Urinary bladder (tissue), 4 donors: ENCODE measurements around the gene CLPTM1. TPM values are rescaled to one million over a fixed set of nuclear protein-coding genes. Genes with fewer than 3 reads are reported as not detected.
A peak's percentile ranks its signal among the peaks of the same experiment; 100 is the strongest.
"Not testable (repeated sequence)": the region's sequence is repeated elsewhere in the genome, so short reads cannot be mapped to it uniquely, and the experiment has no call there.

ENCODE experiments used
- DNase-seq: peaks from one replicate; pipeline ENCODE4 v3.0.0-alpha.2; 2015; ENCODE audit errors: extremely low spot score
- H3K27ac ChIP-seq: one replicate; pipeline ENCODE4 v1.5.1; 2013; ENCODE audit warnings: low read depth, mild to moderate bottlenecking, moderate library complexity
- H3K36me3 ChIP-seq: one replicate; pipeline ENCODE4 v1.6.1; 2013; ENCODE audit warnings: mild to moderate bottlenecking, moderate library complexity; ENCODE audit not compliant: insufficient read depth
- H3K4me1 ChIP-seq: one replicate; pipeline ENCODE4 v1.6.1; 2013; ENCODE audit warnings: mild to moderate bottlenecking, moderate library complexity; ENCODE audit not compliant: insufficient read depth
- H3K4me3 ChIP-seq: one replicate; pipeline ENCODE4 v1.5.1; 2013; ENCODE audit warnings: low read depth, low read length
- WGBS: extraction: QIAGEN DNeasy Blood & Tissue Kit; methylation state at CpG from one replicate; pipeline ENCODE4 v1.1.7; 2013; 5-methylcytosine and 5-hydroxymethylcytosine counted together
- polyA plus RNA-seq: library from polyadenylated mRNA; stranded (reverse); fragments of 200-250 nt; gene quantifications from one replicate; pipeline ENCODE4 v1.2.3, GENCODE V29; 2013
- total RNA-seq: library from RNA; depleted of rRNA; stranded (reverse); fragments of >200 nt; gene quantifications from one replicate; pipeline ENCODE4 v1.2.3, GENCODE V29; 2014
- donor health status: healthy with polysubstance abuse.
- donor health status: healthy.

CLPTM1 gene
- total and polyA plus RNA-seq, 2 donors = 27.3 to 104 TPM

DNA sequence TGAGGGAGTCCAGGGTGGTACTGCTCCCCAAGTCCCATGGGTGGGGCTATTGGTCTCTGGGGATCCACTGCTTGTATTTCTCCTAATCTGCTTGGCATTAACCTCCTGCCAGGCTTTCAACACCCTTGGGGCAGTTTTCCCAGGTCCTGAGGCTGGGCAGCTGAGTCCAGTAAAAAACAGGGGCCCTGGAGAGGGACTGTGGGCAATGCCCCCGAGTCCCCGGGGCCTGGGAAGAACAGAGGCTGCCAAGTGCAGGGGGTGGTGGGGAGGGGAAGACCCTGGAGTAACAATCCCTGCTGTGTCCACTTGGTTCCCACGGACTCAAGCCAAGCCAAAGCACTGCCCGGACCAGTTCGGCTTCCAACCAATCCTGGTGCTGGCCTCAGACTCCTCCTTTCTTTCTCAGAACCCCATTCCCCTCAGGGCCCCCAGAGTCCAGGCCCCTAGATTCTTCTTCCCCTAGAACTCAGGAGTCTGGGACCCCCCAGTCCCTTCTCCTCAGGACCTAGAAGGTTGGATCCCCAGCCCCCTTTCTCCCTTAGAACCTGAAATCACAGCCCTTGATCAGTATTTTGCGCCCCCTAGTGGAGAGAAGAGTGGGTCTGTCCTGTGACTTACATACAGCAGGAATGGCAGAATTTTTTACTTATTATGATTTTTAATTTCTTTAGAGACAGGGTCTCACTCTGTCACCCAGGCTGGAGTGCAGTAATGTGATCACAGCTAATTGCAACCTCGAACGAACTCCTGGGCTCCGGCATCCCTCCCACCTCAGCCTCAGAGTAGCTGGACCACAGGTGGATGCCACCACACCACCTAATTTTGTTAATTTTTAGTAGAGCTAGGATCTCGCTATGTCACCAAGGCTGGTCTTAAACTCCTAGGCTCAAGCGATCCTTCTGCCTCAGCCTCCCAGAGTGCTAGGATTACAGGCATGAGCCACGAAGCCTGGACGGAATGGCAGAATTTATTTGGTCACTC, 3.7 kb upstream of the CLPTM1 start:
- Histone ChIP-seq H3K36me3 (no peaks in the 10 kb centered on the region), H3K4me1 (no peaks in the 10 kb centered on the region), H3K4me3 (no peak overlapping the region), H3K27ac (no peak overlapping the region)
- WGBS = 42% methylated on average over 13 of the region's 13 CpGs
- peak; percentile 60 for DNase-seq

GRCh38 chr19:44954278-44954648, 917 bp upstream of the CLPTM1 start:
- Histone ChIP-seq H3K4me3 (peak overlapping the region; percentile 91), H3K36me3 (no peaks in the 10 kb centered on the region), H3K27ac (peak overlapping the region; percentile 72), H3K4me1 (no peaks in the 10 kb centered on the region)
- DNase-seq = no peak
- WGBS = 29% methylated on average over 13 of the region's 13 CpGs

- no peaks in the 10 kb centered on the region for H3K4me1 ChIP-seq
- H3K36me3 ChIP-seq = no peaks in the 10 kb centered on the region
- DNase-seq = no peak
- H3K4me3 ChIP-seq = peak overlapping the region; percentile 91
- peak overlapping the region; percentile 65 for H3K27ac ChIP-seq
- WGBS = 2% methylated on average over 40 of the region's 40 CpGs
These were observed 592 bp downstream of the CLPTM1 start for GRCh38 chr19:44955505-44956439.

DNA sequence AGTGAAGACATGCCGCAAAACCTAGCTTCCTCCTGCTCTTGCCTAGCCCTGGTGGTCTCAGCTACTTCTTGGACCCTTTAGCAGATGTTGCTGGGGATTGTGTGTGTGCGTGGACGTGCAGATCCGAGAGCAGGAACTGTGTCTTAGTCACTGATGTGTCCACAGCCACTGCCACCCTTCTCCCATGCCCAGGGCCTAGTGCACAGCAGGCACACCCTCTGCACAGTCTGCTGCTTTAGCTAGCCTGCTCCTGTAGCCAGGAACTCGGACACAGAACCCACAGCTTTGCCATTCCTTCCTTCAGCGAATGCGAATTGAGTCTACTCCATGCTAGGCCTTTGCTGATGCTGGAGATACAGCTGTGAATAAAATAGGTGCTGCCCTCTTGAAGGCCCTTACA, 2.3 kb downstream of the CLPTM1 start:
- DNase-seq = no peak
- H3K27ac ChIP-seq = no peak overlapping the region
- H3K4me3 ChIP-seq = no peak overlapping the region
- no peaks in the 10 kb centered on the region for H3K36me3 ChIP-seq
- 80% methylated on average over 7 of the region's 7 CpGs for WGBS
- H3K4me1 ChIP-seq = no peaks in the 10 kb centered on the region

DNA sequence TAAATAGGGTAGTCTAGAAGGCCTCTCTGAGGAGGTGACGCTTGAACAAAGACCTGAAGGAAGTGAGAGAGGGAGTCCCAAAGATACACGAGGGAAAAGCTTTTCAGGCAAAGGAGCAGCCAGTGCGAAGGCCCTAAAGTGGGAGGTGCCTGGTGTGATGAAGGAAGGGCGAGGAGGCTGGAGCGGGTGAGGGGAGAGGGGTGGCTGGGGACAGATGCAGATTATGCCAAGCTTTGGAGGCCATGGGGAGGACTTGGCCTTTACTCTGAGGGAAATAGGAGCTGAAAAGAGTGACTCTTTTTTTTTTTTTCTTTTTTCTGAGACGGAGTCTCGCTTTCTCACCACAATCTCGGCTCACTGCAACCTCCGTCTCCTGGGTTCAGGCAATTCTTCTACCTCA, 2.9 kb downstream of the CLPTM1 start:
- H3K4me3 ChIP-seq = no peak overlapping the region
- H3K36me3 ChIP-seq = no peaks in the 10 kb centered on the region
- no peak overlapping the region for H3K27ac ChIP-seq
- WGBS = 78% methylated on average over 9 of the region's 9 CpGs
- no peaks in the 10 kb centered on the region for H3K4me1 ChIP-seq
- no peak for DNase-seq

GRCh38 chr19:44959691-44960090, 4.5 kb downstream of the CLPTM1 start:
- no peak overlapping the region for H3K27ac ChIP-seq
- no peak for DNase-seq
- no peaks in the 10 kb centered on the region for H3K4me1 ChIP-seq
- no peak overlapping the region for H3K4me3 ChIP-seq
- H3K36me3 ChIP-seq = no peaks in the 10 kb centered on the region
- 70% methylated on average over 5 of the region's 5 CpGs for WGBS

DNA sequence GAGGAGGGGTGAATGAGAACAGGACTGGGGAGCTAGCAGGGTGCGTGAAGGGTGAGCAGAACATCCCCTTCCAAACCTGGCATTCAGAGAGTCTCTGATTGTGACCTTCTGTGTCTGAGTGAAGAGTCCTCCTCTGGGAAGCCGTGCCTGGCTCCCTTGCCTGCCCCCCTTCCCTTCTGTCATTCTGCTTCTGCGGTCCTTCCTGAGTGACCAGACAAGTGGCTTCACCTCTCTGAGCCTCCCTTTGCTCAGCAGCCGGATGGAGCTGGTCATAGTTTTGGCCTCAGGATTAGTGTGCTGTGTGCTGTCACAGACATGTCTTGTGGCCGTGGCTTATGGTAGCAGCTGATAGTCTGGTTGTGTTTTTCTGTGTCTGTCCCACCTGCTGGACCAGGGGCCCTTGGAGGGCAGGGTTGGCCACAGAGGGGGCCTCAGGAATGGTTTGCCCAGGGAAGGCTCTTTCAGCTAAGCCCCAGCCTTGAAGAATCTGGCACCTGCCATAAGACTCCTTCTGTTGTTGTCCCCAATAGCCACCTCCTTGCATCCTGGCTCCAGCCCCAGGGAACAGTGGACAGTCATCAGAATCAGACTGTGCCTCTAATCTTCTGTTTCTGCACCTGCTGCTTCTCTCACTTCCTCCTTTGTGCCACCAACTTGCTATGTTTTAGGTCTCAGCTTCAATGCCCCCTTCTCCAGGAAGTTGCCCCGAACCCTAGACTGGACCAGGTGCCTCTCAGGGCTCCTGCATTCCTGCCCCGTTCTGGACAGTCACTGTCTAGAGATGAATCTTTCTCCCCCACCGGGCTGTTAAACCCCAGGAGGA, 5.9 kb downstream of the CLPTM1 start:
- Histone ChIP-seq H3K27ac (no peak overlapping the region), H3K4me1 (no peaks in the 10 kb centered on the region), H3K36me3 (no peaks in the 10 kb centered on the region), H3K4me3 (no peak overlapping the region)
- DNase-seq = no peak
- 84% methylated on average over 8 of the region's 8 CpGs for WGBS

GRCh38 chr19:44961821-44962220, 6.6 kb downstream of the CLPTM1 start:
- WGBS = 89% methylated on average over 8 of the region's 8 CpGs
- H3K4me3 ChIP-seq = no peak overlapping the region
- DNase-seq = no peak
- H3K36me3 ChIP-seq = no peaks in the 10 kb centered on the region
- H3K4me1 ChIP-seq = no peaks in the 10 kb centered on the region
- H3K27ac ChIP-seq = no peak overlapping the region

DNA sequence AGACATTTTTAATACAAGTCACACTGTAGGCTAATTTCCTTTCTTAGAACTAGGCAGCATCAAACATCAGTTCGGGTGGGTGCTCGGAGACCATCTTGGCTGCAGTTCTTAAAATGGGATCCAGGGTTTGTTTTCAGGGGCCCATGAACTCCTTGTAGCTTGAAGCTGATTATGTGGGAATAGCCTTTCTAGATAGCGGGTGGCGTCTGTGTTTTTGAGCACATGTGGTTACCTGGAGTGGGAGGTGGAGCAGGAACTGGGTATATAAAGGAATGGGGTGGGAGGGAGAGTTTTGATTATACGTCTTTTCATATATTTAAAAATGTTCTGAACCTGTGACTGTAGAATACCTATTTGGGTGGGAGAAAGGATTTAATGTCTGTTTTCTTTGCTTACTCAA, 12.9 kb downstream of the CLPTM1 start:
- Histone ChIP-seq H3K27ac (no peak overlapping the region), H3K4me1 (no peaks in the 10 kb centered on the region), H3K4me3 (no peak overlapping the region), H3K36me3 (peaks cover 1% of the 10 kb centered on the region)
- no peak for DNase-seq
- 93% methylated on average over 5 of the region's 5 CpGs for WGBS

- WGBS = 89% methylated on average over 4 of the region's 4 CpGs
- H3K36me3 ChIP-seq = peaks cover 1% of the 10 kb centered on the region
- no peak overlapping the region for H3K4me3 ChIP-seq
- no peak overlapping the region for H3K27ac ChIP-seq
- H3K4me1 ChIP-seq = no peaks in the 10 kb centered on the region
- DNase-seq = no peak
These were observed 13.5 kb downstream of the CLPTM1 start for GRCh38 chr19:44968670-44969069.

DNA sequence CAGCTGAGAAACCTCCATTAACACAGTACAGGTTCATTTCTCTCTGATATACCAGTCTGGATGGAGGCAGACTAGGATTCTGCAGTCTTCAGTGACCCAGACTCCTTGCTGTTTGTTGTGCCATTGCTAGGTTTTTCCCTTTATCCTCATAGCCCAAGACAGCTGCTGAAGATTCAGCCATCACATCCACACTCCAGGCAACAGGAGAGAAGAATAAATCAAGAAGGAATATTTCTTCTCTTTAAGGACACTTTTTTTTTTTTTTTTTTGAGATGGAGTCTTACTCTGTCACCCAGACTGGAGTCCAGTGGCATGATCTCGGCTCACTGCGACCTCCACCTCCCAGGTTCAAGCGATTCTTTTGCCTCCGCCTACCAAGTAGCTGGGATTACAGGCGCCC, 14.3 kb downstream of the CLPTM1 start:
- Histone ChIP-seq H3K36me3 (peaks cover 1% of the 10 kb centered on the region), H3K27ac (no peak overlapping the region), H3K4me3 (no peak overlapping the region), H3K4me1 (no peaks in the 10 kb centered on the region)
- no peak for DNase-seq
- 97% methylated on average over 5 of the region's 5 CpGs for WGBS

DNA sequence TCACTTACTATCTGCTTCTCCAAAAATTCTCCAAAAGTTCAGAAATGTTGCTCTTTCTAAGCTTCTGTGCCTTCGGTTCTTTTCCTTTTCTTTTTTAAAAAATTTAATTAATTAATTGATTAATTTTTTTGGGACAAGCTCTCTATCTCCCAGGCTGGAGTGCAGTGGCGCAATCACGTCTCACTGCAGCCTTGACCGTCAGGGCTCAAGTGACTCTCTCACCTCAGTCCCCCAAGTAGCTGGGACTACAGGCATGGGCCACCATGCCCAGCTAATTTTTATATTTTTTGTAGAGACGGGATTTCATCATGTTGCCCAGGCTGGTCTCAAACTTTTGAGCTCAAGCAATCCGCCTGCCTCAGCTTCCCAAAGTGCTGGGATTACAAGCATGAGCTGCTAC, 16.3 kb downstream of the CLPTM1 start:
- DNase-seq, H3K4me1 ChIP-seq, H3K36me3 ChIP-seq, H3K27ac ChIP-seq, H3K4me3 ChIP-seq: not testable (repeated sequence)
- 94% methylated on average over 6 of the region's 6 CpGs for WGBS

- no peak for DNase-seq
- Histone ChIP-seq H3K4me1 (no peaks in the 10 kb centered on the region), H3K4me3 (no peak overlapping the region), H3K36me3 (peaks cover 7% of the 10 kb centered on the region), H3K27ac (no peak overlapping the region)
- 94% methylated on average over 13 of the region's 13 CpGs for WGBS
These were observed 17.6 kb downstream of the CLPTM1 start for GRCh38 chr19:44972802-44973201.
